ENCODE data around the gene HS6ST3.

Gene HS6ST3

DNA sequence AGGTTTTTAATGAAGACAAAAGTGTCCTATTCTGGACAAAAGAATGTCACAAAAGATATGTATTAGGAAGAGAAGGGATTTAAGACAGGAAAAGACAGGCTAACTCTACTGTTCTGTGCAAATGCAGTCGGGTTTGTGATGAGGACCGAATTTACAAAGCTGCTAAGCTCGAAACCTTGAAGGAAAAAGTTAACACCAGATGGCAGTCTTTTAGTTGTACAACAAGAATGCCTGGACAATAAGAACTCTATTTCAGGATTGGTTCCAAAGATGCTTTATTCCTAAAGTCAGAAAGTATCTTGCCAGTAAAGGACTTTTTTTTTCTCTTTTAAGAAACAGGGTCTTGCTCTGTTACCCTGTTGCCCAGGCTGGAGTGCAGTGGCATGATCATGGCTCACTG lies 51.1 kb downstream of the HS6ST3 start:
- Histone ChIP-seq H3K27me3 (ENCODE audit: insufficient read depth, low read length) (no peaks in the 10 kb centered on the region), H3K9ac (ENCODE audit: low read depth, low read length) (no peak overlapping the region), H3K9me3 (ENCODE audit: insufficient read depth, low read depth, low read length) (no peaks in the 10 kb centered on the region), H3K36me3 (ENCODE audit: insufficient read depth, low read length) (no peaks in the 10 kb centered on the region), H3K4me1 (ENCODE audit: insufficient read depth, low read length) (no peaks in the 10 kb centered on the region), H3K4me3 (ENCODE audit: low read length) (no peak overlapping the region), H3K27ac (ENCODE audit: low read depth, low read length) (no peak overlapping the region)
- WGBS = 67% methylated on average over 3 of the region's 3 CpGs

DNA sequence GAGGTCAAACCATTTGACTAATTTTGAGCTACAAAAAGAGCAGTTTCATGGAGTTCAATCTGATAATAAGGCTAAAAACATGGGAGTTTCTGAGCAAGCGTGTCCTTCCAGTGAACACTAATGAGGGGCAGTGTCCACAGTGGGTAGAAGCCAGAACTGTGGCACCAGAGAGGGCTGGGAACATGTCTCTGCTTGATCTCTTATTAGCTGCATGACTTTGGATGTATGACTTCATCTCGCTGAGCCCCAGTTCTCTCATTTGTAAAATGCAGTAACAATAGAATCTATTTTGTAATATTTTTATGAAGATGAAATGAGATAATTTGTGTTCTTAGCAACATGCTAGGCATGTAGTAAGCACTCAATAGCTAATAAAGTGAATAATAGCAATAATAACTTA lies 69.8 kb downstream of the HS6ST3 start:
- Histone ChIP-seq H3K9me3 (ENCODE audit: insufficient read depth, low read depth, low read length) (no peaks in the 10 kb centered on the region), H3K27me3 (ENCODE audit: insufficient read depth, low read length) (no peaks in the 10 kb centered on the region), H3K27ac (ENCODE audit: low read depth, low read length) (no peak overlapping the region), H3K4me1 (ENCODE audit: insufficient read depth, low read length) (no peaks in the 10 kb centered on the region), H3K9ac (ENCODE audit: low read depth, low read length) (no peak overlapping the region), H3K4me3 (ENCODE audit: low read length) (no peak overlapping the region), H3K36me3 (ENCODE audit: insufficient read depth, low read length) (no peaks in the 10 kb centered on the region)
- 93% methylated on average over 1 of the region's 2 CpGs for WGBS

DNA sequence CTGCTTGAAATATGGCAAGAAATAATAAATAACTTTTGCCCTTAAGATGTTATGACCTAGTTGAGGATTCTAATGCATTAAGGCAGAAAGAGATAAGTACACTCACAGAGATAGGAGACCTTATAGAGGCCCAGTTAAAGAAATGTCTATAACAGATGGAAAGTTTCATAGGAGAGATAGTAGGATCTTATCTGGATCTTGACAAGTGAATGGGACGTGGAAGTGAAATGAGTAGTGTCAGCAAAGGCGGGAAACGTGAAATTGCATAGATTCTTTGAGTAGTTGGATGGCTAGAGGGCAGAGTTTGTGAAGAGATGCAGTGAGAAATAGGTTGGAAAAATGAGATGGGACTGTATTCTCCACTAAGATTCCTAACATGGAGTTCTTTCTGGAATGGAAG lies 71.2 kb downstream of the HS6ST3 start:
- H3K27me3 ChIP-seq (ENCODE audit: insufficient read depth, low read length) = no peaks in the 10 kb centered on the region
- no peak overlapping the region for H3K9ac ChIP-seq (ENCODE audit: low read depth, low read length)
- no peak overlapping the region for H3K27ac ChIP-seq (ENCODE audit: low read depth, low read length)
- H3K4me1 ChIP-seq (ENCODE audit: insufficient read depth, low read length) = no peaks in the 10 kb centered on the region
- no peaks in the 10 kb centered on the region for H3K9me3 ChIP-seq (ENCODE audit: insufficient read depth, low read depth, low read length)
- WGBS = 90% methylated on average over 3 of the region's 3 CpGs
- no peak overlapping the region for H3K4me3 ChIP-seq (ENCODE audit: low read length)
- no peaks in the 10 kb centered on the region for H3K36me3 ChIP-seq (ENCODE audit: insufficient read depth, low read length)

DNA sequence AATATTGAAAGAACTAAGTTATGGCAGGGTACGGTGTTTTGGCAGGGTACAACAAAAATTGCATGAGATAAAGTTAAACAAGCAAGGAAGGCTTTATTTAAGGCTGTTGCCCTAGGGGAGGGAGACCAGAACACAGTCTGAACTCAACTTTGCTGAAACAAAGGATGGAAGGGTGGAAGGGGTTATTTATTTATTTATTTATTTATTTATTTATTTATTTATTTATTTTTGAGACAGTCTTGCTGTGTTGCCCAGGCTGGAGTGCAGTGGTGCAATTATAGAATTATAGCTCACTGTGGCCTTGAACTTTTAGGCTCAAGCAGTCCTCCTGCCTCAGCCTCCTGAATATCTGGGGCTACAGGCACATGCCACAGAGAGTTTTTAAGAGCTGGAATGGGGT lies 75.9 kb downstream of the HS6ST3 start:
- no peak overlapping the region for H3K9ac ChIP-seq (ENCODE audit: low read depth, low read length)
- H3K9me3 ChIP-seq (ENCODE audit: insufficient read depth, low read depth, low read length) = no peaks in the 10 kb centered on the region
- no peak overlapping the region for H3K27ac ChIP-seq (ENCODE audit: low read depth, low read length)
- H3K27me3 ChIP-seq (ENCODE audit: insufficient read depth, low read length) = no peaks in the 10 kb centered on the region
- no peak overlapping the region for H3K4me3 ChIP-seq (ENCODE audit: low read length)
- no peaks in the 10 kb centered on the region for H3K4me1 ChIP-seq (ENCODE audit: insufficient read depth, low read length)
- H3K36me3 ChIP-seq (ENCODE audit: insufficient read depth, low read length) = no peaks in the 10 kb centered on the region
- 95% methylated on average over 1 of the region's 1 CpG for WGBS

DNA sequence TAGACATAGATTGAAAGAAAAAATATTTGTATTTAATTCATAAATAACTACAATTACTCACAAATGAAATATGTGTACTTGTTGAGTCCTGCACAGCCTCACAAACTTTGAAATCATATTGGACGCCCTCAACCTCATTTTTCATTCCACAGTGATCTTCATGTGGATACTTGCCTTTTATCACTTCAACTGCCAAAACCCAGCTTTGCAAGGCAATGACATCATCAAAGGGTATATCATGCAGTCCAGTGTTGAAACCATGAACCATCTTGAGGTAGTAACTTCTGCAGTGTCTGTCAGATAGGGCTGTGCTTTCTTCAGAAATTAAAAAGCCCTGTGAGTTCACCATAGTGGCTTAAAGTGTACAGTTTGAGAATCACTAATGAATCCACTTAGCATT lies 82.2 kb downstream of the HS6ST3 start:
- Histone ChIP-seq H3K27me3 (ENCODE audit: insufficient read depth, low read length) (no peaks in the 10 kb centered on the region), H3K27ac (ENCODE audit: low read depth, low read length) (no peak overlapping the region), H3K9me3 (ENCODE audit: insufficient read depth, low read depth, low read length) (no peaks in the 10 kb centered on the region), H3K36me3 (ENCODE audit: insufficient read depth, low read length) (no peaks in the 10 kb centered on the region), H3K9ac (ENCODE audit: low read depth, low read length) (no peak overlapping the region), H3K4me1 (ENCODE audit: insufficient read depth, low read length) (no peaks in the 10 kb centered on the region), H3K4me3 (ENCODE audit: low read length) (no peak overlapping the region)
- 82% methylated on average over 1 of the region's 1 CpG for WGBS

DNA sequence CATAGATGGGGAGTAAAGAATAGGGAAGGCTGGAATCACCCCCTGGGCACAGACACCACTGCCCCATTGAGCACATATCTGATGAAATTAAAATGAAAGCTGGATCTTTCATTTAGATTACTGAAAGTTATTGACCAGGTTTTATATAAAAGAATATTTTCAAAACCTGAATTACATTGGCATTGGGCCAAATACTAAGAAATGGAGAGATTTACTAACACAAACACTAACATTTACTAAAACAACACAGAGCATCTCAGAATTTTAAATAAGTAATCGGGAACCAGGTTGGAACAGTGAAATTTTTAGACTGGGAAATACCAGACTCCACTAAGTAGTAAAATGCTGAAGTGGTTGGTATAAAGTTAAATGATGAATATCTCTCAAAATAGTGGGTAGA lies 88.9 kb downstream of the HS6ST3 start:
- Histone ChIP-seq H3K4me1 (ENCODE audit: insufficient read depth, low read length) (no peaks in the 10 kb centered on the region), H3K9ac (ENCODE audit: low read depth, low read length) (no peak overlapping the region), H3K36me3 (ENCODE audit: insufficient read depth, low read length) (no peaks in the 10 kb centered on the region), H3K27ac (ENCODE audit: low read depth, low read length) (no peak overlapping the region), H3K27me3 (ENCODE audit: insufficient read depth, low read length) (no peaks in the 10 kb centered on the region), H3K9me3 (ENCODE audit: insufficient read depth, low read depth, low read length) (no peaks in the 10 kb centered on the region), H3K4me3 (ENCODE audit: low read length) (no peak overlapping the region)
- 91% methylated on average over 1 of the region's 1 CpG for WGBS

DNA sequence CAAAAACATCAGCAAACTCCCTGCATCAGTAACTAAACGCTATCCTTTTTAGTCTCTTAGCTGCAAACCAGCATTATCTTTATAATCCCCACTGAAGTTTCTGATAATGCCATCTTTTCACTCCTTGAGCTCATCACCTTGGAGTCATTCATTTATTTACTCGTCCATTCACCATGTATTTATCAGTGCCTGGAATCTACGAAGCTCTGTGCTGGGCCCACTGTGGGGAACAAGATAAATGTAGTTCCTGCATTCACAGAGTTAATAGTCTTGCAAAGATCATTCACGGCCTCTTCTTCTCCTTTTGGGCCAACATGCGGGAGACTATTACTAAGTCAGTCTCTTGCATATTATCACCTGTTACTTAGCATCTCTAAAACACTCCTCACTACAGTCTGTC lies 89.4 kb downstream of the HS6ST3 start:
- 79% methylated on average over 5 of the region's 5 CpGs for WGBS
- H3K36me3 ChIP-seq (ENCODE audit: insufficient read depth, low read length) = no peaks in the 10 kb centered on the region
- no peaks in the 10 kb centered on the region for H3K4me1 ChIP-seq (ENCODE audit: insufficient read depth, low read length)
- no peak overlapping the region for H3K9ac ChIP-seq (ENCODE audit: low read depth, low read length)
- H3K4me3 ChIP-seq (ENCODE audit: low read length) = no peak overlapping the region
- no peaks in the 10 kb centered on the region for H3K27me3 ChIP-seq (ENCODE audit: insufficient read depth, low read length)
- H3K9me3 ChIP-seq (ENCODE audit: insufficient read depth, low read depth, low read length) = no peaks in the 10 kb centered on the region
- H3K27ac ChIP-seq (ENCODE audit: low read depth, low read length) = no peak overlapping the region

DNA sequence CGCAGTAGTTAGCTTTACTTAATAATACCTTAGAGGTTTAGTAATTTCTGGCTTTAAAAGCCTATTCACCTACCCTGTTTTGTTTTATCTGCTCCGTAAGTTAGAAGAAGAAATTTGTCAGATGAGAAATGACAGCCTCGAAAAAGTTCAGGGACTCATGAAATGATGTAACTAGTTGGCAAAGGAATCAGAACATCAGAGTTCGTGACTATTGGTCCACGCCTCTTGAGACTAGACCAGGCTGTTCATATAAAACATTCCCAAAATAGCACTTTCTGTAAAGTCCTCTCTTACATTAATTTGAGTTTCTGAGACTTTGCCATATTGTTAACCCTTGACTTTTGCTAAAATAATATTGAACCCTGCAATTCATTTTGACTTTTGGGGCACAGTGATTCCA lies 92.0 kb downstream of the HS6ST3 start:
- no peak overlapping the region for H3K27ac ChIP-seq (ENCODE audit: low read depth, low read length)
- H3K9ac ChIP-seq (ENCODE audit: low read depth, low read length) = no peak overlapping the region
- H3K4me3 ChIP-seq (ENCODE audit: low read length) = no peak overlapping the region
- no peaks in the 10 kb centered on the region for H3K36me3 ChIP-seq (ENCODE audit: insufficient read depth, low read length)
- H3K27me3 ChIP-seq (ENCODE audit: insufficient read depth, low read length) = no peaks in the 10 kb centered on the region
- H3K9me3 ChIP-seq (ENCODE audit: insufficient read depth, low read depth, low read length) = no peaks in the 10 kb centered on the region
- WGBS = over 99% methylated on average over 4 of the region's 5 CpGs
- no peaks in the 10 kb centered on the region for H3K4me1 ChIP-seq (ENCODE audit: insufficient read depth, low read length)

DNA sequence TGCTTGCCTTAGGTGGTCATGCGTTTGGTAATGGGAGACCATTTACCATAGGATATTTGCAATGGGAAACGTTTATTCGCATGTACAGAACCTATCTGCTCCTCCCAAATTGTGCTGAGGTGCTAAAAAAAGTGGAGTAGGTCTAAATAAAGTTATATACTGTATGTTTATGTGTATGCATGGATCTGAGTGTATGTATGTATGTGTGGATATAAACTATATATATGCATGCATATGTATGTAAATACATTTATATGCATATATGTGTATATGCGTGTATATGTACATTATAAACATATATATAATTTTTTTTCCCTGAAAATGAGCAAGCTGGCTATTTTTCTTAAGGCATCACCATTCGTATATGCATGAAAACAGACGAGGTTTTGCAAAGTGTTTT lies 95.9 kb downstream of the HS6ST3 start:
- H3K4me1 ChIP-seq (ENCODE audit: insufficient read depth, low read length) = no peaks in the 10 kb centered on the region
- no peaks in the 10 kb centered on the region for H3K36me3 ChIP-seq (ENCODE audit: insufficient read depth, low read length)
- no peak overlapping the region for H3K4me3 ChIP-seq (ENCODE audit: low read length)
- WGBS = 94% methylated on average over 5 of the region's 6 CpGs
- no peak overlapping the region for H3K9ac ChIP-seq (ENCODE audit: low read depth, low read length)
- no peaks in the 10 kb centered on the region for H3K27me3 ChIP-seq (ENCODE audit: insufficient read depth, low read length)
- no peak overlapping the region for H3K27ac ChIP-seq (ENCODE audit: low read depth, low read length)
- no peaks in the 10 kb centered on the region for H3K9me3 ChIP-seq (ENCODE audit: insufficient read depth, low read depth, low read length)

DNA sequence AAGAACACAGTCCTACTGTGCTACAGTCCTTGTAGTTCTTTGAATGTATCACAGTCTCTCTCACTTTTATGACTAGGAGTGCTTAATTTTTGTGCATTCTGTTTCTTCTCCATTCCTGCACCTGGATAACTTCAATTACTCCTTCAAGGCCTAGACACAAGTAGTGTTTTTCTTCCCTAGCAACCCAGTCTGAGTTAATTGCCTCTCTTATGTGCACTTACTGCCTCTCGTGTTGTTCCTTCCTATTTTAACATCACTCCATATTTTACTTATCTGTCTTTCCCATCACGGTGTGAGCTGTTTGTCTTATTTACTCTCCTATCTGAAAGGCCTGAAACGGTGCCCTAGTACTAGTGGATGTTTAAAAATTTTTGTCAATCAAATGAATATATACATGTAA lies 101.5 kb downstream of the HS6ST3 start:
- no peaks in the 10 kb centered on the region for H3K36me3 ChIP-seq (ENCODE audit: insufficient read depth, low read length)
- H3K9ac ChIP-seq (ENCODE audit: low read depth, low read length) = no peak overlapping the region
- no peak overlapping the region for H3K4me3 ChIP-seq (ENCODE audit: low read length)
- no peak overlapping the region for H3K27ac ChIP-seq (ENCODE audit: low read depth, low read length)
- no peaks in the 10 kb centered on the region for H3K9me3 ChIP-seq (ENCODE audit: insufficient read depth, low read depth, low read length)
- H3K4me1 ChIP-seq (ENCODE audit: insufficient read depth, low read length) = no peaks in the 10 kb centered on the region
- H3K27me3 ChIP-seq (ENCODE audit: insufficient read depth, low read length) = no peaks in the 10 kb centered on the region
- WGBS = 96% methylated on average over 2 of the region's 3 CpGs

DNA sequence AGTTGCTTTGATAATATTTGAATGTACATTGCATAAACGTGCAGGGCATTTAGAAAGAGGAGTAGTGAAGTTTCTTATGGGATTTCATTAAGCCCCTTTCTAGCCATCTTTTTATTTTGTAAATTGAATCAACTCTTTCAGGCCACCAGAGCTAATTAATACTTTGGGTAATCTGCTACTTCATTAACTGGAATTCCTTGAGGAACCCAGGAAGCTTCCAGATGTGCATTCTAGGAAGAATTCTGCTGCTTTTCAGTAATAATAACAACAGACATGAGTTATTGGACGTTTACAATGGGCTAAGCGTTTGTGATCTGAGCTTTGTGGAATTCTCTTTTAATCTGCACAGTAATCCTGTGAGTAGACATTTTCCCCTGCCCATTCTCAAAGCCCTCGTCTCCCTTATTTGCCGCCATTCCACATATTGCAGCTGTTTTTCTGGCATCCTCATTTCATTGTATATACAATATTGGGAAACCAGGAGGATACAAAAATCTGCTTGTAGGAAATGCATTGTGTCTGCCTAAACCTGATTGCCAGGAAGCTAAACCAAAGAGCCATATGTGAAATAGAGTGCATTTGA lies 103.9 kb downstream of the HS6ST3 start:
- Histone ChIP-seq H3K9ac (ENCODE audit: low read depth, low read length) (no peak overlapping the region), H3K4me3 (ENCODE audit: low read length) (no peak overlapping the region), H3K9me3 (ENCODE audit: insufficient read depth, low read depth, low read length) (no peaks in the 10 kb centered on the region), H3K27ac (ENCODE audit: low read depth, low read length) (no peak overlapping the region), H3K36me3 (ENCODE audit: insufficient read depth, low read length) (no peaks in the 10 kb centered on the region), H3K27me3 (ENCODE audit: insufficient read depth, low read length) (no peaks in the 10 kb centered on the region), H3K4me1 (ENCODE audit: insufficient read depth, low read length) (no peaks in the 10 kb centered on the region)
- 93% methylated on average over 5 of the region's 5 CpGs for WGBS

DNA sequence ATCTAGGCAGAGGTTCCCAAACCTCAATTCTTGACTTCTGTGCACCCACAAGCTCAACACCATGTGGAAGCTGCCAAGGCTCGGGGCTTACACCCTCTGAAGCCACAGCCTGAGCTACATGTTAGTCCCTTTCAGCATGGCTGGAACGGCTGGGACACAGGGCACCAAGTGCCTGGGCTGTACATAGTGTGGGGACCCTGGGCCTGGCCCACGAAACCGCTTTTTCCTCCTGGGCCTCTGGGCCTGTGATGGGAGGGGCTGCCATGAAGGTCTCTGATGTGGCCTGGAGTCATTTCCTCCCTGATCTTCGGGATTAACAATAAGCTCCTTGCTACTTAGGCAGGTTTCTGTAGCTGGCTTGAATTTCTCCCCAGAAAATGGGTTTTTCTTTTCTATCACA lies 108.1 kb downstream of the HS6ST3 start:
- no peak overlapping the region for H3K4me3 ChIP-seq (ENCODE audit: low read length)
- no peaks in the 10 kb centered on the region for H3K36me3 ChIP-seq (ENCODE audit: insufficient read depth, low read length)
- H3K4me1 ChIP-seq (ENCODE audit: insufficient read depth, low read length) = no peaks in the 10 kb centered on the region
- H3K27ac ChIP-seq (ENCODE audit: low read depth, low read length) = no peak overlapping the region
- no peaks in the 10 kb centered on the region for H3K27me3 ChIP-seq (ENCODE audit: insufficient read depth, low read length)
- H3K9me3 ChIP-seq (ENCODE audit: insufficient read depth, low read depth, low read length) = no peaks in the 10 kb centered on the region
- no peak overlapping the region for H3K9ac ChIP-seq (ENCODE audit: low read depth, low read length)
- WGBS = 96% methylated on average over 5 of the region's 5 CpGs
